DMS 273 (cell line): ENCODE data around the gene PLPP3.
"Not testable (repeated sequence)": the region's sequence is repeated elsewhere in the genome, so short reads cannot be mapped to it uniquely, and the experiment has no call there.

ENCODE experiments used
- DNase-seq: peaks from one replicate; lab custom pipeline; 2025; ENCODE audit not compliant: unreplicated experiment; lab: John Stamatoyannopoulos, UW

Gene PLPP3

GRCh38 chr1:56578963-56579875, at the start of gene PLPP3:
TSS of gene PLPP3 (minus strand) at chr1:56579563. CDS start at chr1:56579016, 547 bp downstream.
- DNase-seq, result peak; percentile 92

DNA sequence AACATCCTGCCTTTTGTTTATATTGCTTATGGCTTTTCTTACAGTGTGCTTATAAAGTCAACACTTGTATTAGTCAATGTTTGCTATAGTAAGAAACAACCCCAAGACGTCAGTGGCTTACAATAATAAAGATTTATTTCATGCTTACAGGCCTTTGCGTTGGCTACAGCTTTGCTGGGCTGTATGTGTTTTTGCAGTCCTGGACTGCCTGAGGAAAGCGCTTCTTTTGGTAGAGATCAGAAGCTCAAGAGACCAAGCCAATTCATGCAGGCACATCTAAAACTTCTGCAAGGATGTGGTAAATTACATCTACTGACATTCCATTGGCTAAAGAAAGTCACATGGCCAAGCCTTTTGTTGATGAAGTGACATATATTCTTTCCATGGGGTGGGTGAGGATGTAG, 48.3 kb upstream of the PLPP3 start:
- no peak for DNase-seq

DNA sequence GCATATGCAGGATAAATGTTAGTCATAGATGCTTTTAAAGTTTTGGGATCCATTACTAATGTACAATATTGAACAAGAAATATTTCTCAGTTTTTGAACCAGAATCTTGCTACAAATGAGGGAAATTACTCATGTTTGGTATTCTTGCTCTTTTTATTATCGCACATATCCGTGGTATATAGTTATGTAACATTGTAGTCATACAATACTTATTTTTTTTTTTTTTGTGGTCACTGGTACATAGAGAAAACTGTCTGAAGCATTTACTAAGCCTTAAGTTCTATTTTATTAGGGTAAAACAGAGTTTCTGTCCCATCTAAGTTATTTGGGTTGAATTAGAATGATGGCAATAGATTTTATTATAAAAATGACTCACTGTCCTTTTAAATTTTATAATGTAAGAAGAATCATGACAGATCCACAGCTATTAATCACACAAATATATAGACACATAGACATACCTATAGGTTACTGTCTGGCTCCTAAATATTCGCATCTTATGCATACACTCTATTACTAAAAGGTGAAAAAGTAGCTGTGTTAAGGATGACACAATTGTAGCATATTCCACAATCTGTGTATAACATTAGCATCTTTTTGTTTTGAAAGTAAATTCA, 47.8 kb upstream of the PLPP3 start:
- DNase-seq, result no peak

DNA sequence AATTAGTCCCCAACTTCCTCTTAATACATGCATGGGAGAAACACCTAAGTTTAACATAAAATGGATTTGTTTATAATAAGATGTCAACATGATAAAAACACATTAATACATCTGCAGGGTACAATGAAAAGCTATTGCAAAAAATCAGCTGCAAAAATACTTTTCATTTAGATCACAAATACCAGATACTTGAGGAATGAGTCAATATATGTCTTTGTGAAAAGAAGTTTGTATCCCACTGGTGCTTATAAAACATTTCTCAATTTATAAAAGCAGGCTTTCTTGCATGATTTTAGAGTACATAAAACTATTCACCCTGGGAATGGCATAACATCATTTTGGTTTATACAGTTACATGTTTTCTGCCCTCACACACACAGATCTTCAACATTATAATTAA, 47.2 kb upstream of the PLPP3 start:
- no peak for DNase-seq

DNA sequence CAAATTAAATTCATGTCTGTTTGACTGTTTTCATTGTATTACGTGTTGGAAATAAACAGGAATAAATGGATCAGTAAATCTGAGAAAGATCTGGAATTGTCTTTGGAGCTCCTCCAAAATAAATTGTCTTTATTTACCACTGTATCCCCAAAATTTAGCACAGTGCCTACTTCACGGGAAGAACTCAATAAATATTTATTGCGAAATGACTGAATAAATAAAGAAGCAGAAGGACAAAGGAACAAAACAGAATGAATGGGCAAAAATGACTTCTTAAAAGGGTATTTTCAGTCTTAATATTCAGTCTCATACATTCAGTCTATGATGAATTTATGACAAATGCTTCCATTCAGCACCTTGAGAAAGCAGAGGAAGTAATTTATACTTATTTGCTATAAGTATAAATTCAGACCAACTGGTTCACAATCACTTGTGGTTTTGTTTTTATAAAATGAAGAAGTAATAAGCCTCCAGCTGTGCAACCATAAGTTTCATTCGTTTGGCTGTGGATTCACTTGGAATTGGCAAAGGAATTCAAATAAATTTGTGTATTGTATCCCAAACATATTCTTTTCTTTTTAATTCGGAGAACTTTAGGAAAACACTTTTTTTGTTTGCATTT, 46.6 kb upstream of the PLPP3 start:
- no peak for DNase-seq

- DNase-seq, result no peak
These were observed 37.8 kb upstream of the PLPP3 start for GRCh38 chr1:56617141-56617540.

DNA sequence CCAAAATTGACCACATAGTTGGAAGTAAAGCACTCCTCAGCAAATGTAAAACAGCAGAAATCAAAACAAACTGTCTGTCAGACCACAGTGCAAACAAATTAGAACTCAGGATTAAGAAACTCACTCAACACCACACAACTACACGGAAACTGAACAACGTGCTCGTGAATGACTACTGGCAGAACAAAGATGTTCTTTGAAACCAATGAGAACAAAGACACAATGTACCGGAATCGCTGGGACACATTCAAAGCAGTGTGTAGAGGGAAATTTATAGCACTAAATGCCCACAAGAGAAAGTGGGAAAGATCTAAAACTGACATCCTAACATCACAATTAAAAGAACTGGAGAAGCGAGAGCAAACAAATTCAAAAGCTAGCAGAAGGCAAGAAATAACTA, 31.4 kb upstream of the PLPP3 start:
- not testable (repeated sequence) for DNase-seq

DNA sequence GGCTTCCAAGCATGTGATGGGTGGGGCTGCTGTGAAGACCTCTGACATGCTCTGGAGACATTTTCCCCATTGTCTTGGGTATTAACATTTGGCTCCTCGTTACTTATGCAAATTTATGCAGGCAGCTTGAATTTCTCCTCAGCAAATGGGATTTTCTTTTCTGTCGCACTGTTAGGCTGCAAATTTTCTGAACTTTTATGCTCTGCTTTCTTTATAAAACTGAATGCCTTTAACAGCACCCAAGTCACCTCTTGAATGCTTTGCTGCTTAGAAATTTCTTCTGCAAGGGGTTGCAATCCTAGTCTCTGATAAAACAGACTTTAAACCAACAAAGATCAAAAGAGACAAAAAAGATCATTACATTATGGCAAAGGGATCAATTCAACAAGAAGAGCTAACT, 30.7 kb upstream of the PLPP3 start:
- not testable (repeated sequence) for DNase-seq

DNA sequence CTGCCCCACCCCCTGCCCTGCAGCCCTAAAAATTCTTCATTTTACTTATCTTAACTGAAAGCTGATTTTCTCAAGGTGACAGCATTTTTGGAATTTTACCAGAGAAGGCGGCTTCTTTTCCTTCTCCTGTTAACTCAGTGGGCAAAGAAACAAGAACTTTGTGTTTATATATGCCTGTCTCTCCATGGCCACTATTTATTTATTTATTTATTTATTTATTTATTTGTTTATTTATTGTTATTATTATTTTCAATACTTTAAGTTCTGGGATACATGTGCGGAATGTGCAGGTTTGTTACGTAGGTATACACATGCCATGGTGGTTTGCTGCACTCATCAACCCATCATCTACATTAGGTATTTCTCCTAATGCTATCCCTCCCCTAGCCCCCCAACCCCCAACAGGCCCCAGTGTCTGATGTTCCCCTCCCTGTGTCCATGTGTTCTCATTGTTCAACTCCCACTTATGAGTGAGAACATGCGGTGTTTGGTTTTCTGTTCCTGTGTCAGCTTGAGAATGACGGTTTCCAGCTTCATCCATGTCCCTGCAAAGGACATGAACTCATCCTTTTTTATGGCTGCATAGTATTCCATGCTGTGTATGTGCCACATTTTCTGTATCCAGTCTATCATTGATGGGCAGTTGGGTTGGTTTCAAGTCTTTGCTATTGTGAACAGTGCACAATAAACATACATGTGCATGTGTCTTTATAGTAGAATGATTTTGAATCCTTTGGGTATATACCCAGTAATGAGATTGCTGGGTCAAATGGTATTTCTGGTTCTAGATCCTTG, 16.2 kb upstream of the PLPP3 start:
- DNase-seq, result not testable (repeated sequence)

DNA sequence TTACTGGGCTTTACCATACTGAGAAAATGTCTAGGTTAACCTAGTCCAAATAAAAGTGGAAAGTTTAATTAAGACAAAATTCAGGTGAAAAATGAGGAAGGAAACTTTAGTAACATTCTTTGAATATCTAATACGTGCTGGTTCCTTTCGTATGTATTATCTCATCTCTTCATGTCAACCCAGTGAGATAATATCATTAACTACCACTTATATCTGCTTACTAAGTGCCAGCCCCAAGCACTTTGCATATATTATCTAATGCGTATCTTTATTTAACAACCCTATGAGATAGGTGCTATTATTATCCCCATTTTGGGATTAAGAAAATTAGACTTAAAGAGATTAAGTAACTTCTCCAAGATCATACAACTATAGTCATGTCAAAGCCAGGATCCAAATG, 12.5 kb upstream of the PLPP3 start:
- no peak for DNase-seq

DNA sequence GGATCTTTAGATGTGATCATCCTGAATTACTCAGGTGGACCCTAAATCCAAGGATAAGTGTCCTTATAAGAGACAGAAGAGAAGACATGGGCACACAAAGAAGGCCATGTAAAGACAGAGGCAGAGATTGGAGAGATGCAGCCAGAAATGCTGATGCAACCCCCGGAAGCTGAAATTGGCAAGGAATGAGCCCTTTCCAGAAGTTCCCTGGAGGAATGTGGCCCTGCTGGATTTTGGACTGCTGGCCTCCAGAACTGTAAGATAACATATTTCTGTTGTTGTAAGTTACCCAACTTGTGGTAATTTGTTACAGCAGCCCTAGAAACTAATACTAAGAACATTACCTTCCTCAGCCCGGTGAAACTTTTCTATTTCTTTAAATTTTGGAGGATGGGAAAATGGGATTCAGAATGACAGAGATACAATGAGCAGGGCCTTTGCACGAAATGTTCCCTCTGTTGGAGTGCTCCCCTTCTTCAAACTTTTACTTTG, 11.2 kb upstream of the PLPP3 start:
- DNase-seq, result no peak

DNA sequence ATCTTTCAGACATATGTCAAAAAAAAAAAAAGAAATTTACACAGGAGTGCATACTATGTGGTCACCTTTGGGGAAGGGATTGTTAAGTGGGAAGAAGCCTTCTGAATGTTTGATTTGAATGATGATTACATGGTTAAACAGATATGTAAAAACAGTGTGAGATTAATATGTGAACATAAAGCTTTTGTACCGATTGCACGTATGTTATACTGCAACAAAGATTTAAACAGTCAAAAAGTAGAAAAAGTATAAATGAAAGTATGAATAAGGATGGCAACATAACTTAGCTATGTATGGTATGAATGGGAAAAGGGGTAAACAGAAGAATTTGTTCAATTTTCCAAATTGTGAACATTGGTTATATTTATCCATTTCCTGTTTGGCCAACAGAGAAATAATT, 10.0 kb upstream of the PLPP3 start:
- DNase-seq, result no peak

GRCh38 chr1:56586502-56586901, 7.1 kb upstream of the PLPP3 start:
- no peak for DNase-seq

DNA sequence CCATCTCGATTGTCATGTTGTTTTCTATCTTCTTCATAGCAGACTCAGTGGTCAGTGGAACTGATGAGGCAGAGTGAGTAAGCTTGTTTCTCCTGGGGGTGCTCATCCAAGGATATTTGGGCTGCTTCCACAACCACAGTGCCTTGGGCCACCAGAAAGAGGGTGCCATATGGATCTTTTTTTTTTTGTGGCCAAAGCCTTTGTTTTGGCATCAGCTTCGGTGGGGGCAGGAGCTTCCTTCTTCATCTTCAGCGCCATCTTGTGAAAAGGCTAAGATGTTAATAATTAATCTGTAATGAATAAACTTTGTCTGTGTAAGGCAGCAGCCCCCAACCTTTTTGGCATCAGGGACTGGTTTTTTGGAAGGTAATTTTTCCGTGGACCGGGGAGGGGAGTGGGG, 6.6 kb upstream of the PLPP3 start:
- DNase-seq, result peak; percentile 15

DNA sequence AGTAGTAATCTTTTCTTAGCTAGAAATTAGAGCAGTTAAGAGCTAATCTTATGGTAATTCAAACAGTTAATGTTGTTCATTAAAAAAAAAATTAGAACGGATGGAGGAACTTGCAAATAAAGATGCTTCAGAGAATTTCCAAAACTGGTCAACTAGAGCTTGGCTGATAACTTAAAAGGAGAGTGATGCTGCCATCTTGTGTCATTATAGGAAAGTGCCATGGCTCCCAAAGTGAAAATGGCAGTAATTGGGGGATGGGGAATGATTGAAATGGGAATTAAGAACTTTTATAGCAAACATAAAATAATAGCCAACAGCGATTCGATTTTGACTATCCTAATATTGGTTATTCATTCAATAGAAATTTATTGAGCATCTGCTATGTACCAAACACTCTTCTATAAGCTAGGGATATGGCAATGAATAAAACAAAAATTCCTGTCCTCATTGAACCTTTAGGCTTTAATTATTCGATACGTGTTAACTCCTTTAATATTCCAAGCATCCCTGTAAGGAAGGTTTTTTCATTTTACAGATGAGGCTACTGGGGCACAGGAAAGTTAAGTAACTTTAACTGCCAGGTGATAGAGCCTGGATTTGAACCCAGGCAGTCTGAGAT, 5.7 kb upstream of the PLPP3 start:
- DNase-seq, result peak; percentile 79

- no peak for DNase-seq
These were observed 4.7 kb upstream of the PLPP3 start for GRCh38 chr1:56583957-56584468.

GRCh38 chr1:56580771-56581170, 1.4 kb upstream of the PLPP3 start:
- DNase-seq, result no peak

- peak; percentile 79 for DNase-seq
These were observed 1.0 kb downstream of the PLPP3 start for GRCh38 chr1:56578138-56578962.

DNA sequence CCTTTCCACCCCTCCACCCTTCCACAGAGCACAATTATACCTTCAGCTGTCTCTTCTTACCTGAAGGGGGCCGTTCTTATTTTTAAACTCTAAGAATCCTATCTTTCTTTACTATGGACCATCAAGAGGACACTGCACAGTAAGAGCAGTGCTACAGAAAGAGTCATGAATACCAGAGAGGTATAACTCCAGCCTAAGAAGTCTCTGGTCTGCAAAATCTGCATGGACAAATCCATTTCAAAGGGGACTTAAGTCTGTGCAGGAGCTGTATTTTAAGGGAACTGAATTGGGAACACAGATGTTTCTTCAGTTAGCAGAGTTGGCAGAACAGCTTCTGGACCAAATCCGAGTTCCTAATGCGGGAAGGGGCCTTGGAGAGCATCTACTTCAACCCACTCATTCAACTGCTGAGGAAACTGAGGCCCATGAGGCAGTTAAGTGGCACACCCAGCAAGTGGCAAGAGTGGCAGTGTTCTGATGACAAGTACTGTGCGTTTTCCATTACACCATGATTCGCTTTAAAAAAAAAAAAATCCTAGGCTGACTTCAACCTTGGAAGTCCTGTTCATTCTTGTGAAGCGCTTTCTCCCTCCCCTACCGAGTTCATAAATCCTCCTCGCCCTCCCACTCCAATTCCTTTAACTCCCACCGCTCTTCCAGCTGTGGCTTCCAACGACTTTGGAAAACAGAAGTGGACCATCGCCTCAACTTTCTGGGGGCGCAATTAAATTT, 1.8 kb downstream of the PLPP3 start:
- peak; percentile 54 for DNase-seq
